Measurements from ENCODE around the gene ZDHHC7. TPM values are rescaled to one million over a fixed set of nuclear protein-coding genes. Genes with fewer than 3 reads are reported as not detected.
"Not testable (repeated sequence)": the region's sequence is repeated elsewhere in the genome, so short reads cannot be mapped to it uniquely, and the experiment has no call there.

ZDHHC7 gene
- total RNA-seq, 2 experiments from 2014 or later = 22.5 to 24.3 TPM

DNA sequence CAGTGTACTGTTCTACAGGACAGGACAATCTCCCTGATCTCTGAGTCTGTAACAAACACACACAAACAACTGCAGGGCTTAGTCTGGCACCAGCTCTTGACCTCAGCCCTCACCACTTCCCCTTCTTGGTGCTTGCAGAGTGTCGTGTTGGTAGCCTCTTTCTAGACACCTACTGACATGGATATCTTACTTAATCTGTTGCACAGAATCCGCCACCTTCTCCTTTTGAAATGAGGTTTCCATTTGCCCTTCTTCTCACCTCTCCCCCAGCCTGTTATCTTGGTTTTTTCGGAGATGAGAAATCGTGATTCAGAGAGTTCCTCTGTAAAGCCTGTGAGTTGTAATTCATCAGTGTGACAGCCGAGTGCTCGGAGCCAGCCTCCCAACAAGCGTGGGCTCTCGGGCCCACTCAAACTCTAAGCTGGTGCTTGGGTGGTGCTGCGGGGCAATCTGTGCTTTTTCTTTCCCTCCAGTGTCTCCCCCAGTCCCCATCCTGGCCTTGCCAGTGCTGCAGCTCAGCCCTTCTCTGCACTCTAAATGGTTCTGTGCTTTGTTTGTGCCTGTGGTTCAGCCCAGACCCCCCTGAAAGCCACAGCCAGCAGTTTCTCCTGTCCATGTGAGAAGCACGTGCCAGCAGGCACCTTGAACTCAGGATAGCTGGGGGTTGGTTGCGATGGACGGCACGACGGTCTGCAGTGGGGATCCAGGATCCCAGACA, 44.3 kb upstream of the ZDHHC7 start:
- no peak for TF ChIP-seq EZH2phosphoT487 (IDR thresholded peaks at IDR 0.05; ENCODE audit: borderline replicate concordance, low read depth, low read length)
- TF ChIP-seq, protein P1, sequence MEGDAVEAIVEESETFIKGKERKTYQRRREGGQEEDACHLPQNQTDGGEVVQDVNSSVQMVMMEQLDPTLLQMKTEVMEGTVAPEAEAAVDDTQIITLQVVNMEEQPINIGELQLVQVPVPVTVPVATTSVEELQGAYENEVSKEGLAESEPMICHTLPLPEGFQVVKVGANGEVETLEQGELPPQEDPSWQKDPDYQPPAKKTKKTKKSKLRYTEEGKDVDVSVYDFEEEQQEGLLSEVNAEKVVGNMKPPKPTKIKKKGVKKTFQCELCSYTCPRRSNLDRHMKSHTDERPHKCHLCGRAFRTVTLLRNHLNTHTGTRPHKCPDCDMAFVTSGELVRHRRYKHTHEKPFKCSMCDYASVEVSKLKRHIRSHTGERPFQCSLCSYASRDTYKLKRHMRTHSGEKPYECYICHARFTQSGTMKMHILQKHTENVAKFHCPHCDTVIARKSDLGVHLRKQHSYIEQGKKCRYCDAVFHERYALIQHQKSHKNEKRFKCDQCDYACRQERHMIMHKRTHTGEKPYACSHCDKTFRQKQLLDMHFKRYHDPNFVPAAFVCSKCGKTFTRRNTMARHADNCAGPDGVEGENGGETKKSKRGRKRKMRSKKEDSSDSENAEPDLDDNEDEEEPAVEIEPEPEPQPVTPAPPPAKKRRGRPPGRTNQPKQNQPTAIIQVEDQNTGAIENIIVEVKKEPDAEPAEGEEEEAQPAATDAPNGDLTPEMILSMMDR (conservative IDR thresholded peaks at IDR 0.05; ENCODE audit: low read length) = no peak
- Histone ChIP-seq H4K20me1 (ENCODE audit: insufficient read depth, low read length) (no peaks in the 10 kb centered on the region), H3K36me3 (ENCODE audit: insufficient read depth, low read length) (no peaks in the 10 kb centered on the region), H3K4me2 (ENCODE audit: low read length) (peak overlapping the region; percentile 49), H3K4me1 (ENCODE audit: insufficient read depth, low read length, poor library complexity, severe bottlenecking) (peaks cover 37% of the 10 kb centered on the region), H3K9me3 (ENCODE audit: low read length) (no peaks in the 10 kb centered on the region), H3K27ac (ENCODE audit: low read depth, low read length, poor library complexity, severe bottlenecking) (no peak overlapping the region), H3K79me2 (ENCODE audit: insufficient read depth, low read depth, low read length) (no peaks in the 10 kb centered on the region), H2AFZ (ENCODE audit: low read length) (peak overlapping the region; percentile 71), H3K4me3 (ENCODE audit: low read depth, low read length, poor library complexity, severe bottlenecking) (no peak overlapping the region), H3K9me2 (ENCODE audit: insufficient read depth, low read length) (no peaks in the 10 kb centered on the region)
- peak; percentile 75 for DNase-seq (ENCODE audit: low spot score)
- ChIA-PET POLR2A (no interaction called here), CTCF (ENCODE audit: unreplicated experiment) (interaction anchor here (0.6 kb wide), 1 partner anchor 80 kb away, joined by 3 read pairs; no protein-coding TSS in a partner anchor)
- no TSS peak for BruUV-seq (replicated peaks)
- intact Hi-C loops (cut with micrococcal nuclease; ENCODE audit: unreplicated experiment) = no loop called here

- TF ChIP-seq, protein P1 (conservative IDR thresholded peaks at IDR 0.05; ENCODE audit: low read length) = no peak
- TF ChIP-seq EZH2phosphoT487 (IDR thresholded peaks at IDR 0.05; ENCODE audit: borderline replicate concordance, low read depth, low read length) = no peak
- Histone ChIP-seq H3K36me3 (ENCODE audit: insufficient read depth, low read length) (no peaks in the 10 kb centered on the region), H3K27ac (ENCODE audit: low read depth, low read length, poor library complexity, severe bottlenecking) (no peak overlapping the region), H2AFZ (ENCODE audit: low read length) (peak overlapping the region; percentile 71; the same call in 1 of the 2 replicates), H3K4me1 (ENCODE audit: insufficient read depth, low read length, poor library complexity, severe bottlenecking) (peaks cover 37% of the 10 kb centered on the region), H3K4me2 (ENCODE audit: low read length) (peak overlapping the region; percentile 49), H3K9me2 (ENCODE audit: insufficient read depth, low read length) (no peaks in the 10 kb centered on the region), H3K4me3 (ENCODE audit: low read depth, low read length, poor library complexity, severe bottlenecking) (no peak overlapping the region), H4K20me1 (ENCODE audit: insufficient read depth, low read length) (no peaks in the 10 kb centered on the region), H3K79me2 (ENCODE audit: insufficient read depth, low read depth, low read length) (no peaks in the 10 kb centered on the region), H3K9me3 (ENCODE audit: low read length) (no peaks in the 10 kb centered on the region)
- intact Hi-C loops (cut with micrococcal nuclease; ENCODE audit: unreplicated experiment) = no loop called here
- POLR2A ChIA-PET = no interaction called here
- no peak for DNase-seq (ENCODE audit: low spot score)
- CTCF ChIA-PET (ENCODE audit: unreplicated experiment) = no interaction called here
- BruUV-seq (replicated peaks) = no TSS peak
Observed at GRCh38 chr16:85054948-85055492, 43.7 kb upstream of the ZDHHC7 start.

- not testable (repeated sequence) for H3K27ac ChIP-seq (ENCODE audit: low read depth, low read length, poor library complexity, severe bottlenecking); H3K79me2 ChIP-seq (ENCODE audit: insufficient read depth, low read depth, low read length); BruUV-seq (replicated peaks)
Observed at GRCh38 chr16:85054321-85054720, 43.0 kb upstream of the ZDHHC7 start.

More at GRCh38 chr16:85054321-85054720, 43.0 kb upstream of the ZDHHC7 start:
- H4K20me1 ChIP-seq (ENCODE audit: insufficient read depth, low read length); POLR2A ChIA-PET; H3K36me3 ChIP-seq (ENCODE audit: insufficient read depth, low read length); H3K9me3 ChIP-seq (ENCODE audit: low read length); H3K4me3 ChIP-seq (ENCODE audit: low read depth, low read length, poor library complexity, severe bottlenecking); intact Hi-C loops (cut with micrococcal nuclease; ENCODE audit: unreplicated experiment); H3K4me2 ChIP-seq (ENCODE audit: low read length); H3K9me2 ChIP-seq (ENCODE audit: insufficient read depth, low read length); CTCF ChIA-PET (ENCODE audit: unreplicated experiment); DNase-seq (ENCODE audit: low spot score); H2AFZ ChIP-seq (ENCODE audit: low read length): not testable (repeated sequence)
- peaks cover 37% of the 10 kb centered on the region for H3K4me1 ChIP-seq (ENCODE audit: insufficient read depth, low read length, poor library complexity, severe bottlenecking)
